Measurements from ENCODE around the gene HRAS. TPM values are rescaled to one million over a fixed set of nuclear protein-coding genes. Genes with fewer than 3 reads are reported as not detected.

The HRAS gene
- total and polyA plus RNA-seq, 2 of the 13 experiments (the other 11 are each of a cell fraction or from before 2014, with no cell fraction given): 32.9 to 50.0 TPM

DNA sequence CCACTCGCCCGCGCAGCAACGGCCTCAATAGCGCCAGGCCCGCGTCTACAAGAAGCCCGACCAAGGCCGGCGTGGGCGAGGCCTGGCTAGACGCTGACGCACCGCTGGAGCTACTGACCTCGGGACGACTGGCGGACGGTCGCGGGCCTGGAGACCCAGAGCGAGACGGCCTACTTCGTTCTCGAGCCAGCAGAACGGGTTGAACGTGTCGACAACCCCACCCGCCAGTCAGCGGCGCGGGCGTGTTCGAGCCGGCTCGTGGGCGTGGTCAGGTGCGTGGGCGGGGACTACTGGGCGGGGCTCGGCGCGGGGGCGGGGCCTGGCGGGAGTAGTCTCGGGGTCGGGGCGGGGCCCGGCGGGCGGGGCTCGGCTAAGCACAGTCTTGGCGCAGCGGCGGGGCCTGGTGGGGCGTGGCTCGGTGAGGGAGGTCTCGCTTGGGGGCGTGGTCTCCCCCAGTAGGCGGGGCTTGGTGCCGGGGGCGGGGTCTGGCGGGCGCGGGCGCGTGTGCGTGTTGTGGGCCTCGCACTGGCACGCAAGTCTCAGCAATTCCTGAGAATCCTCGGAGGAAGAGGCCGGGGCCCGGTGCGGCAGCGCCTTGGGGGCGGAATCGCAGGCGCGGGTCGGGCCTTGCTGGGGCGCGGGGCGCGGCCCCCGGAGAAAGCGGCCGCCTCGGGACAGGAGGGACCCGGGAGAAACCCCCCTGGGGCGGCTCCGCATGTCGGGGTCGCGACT is 28.2 kb downstream of the HRAS start, which contains the start of gene RNH1 (continued):
- TF ChIP-seq KMT2B (CRISPR knock-in tag; IDR thresholded peaks at IDR 0.05) (peak; percentile 23; the same call in 1 of the 2 replicates), MIER3 (CRISPR knock-in tag; IDR thresholded peaks at IDR 0.05; ENCODE audit: borderline replicate concordance) (0 out of 2 replicates have a peak, but pooled peaks have one; percentile 16), ZNF263 (CRISPR knock-in tag; IDR thresholded peaks at IDR 0.05) (no peak), SNAI1 (CRISPR knock-in tag; IDR thresholded peaks at IDR 0.05; ENCODE audit: borderline replicate concordance) (0 out of 2 replicates have a peak, but pooled peaks have one; percentile 6), EED (CRISPR knock-in tag; IDR thresholded peaks at IDR 0.05) (0 out of 2 replicates have a peak, but pooled peaks have one; percentile 14), ZNF558 (CRISPR knock-in tag; IDR thresholded peaks at IDR 0.05; ENCODE audit: borderline replicate concordance) (peak; percentile 70), DMAP1 (CRISPR knock-in tag; IDR thresholded peaks at IDR 0.05) (peak; percentile 54), SSRP1 (CRISPR knock-in tag; IDR thresholded peaks at IDR 0.05) (peak; percentile 72; the same call in 1 of the 2 replicates), CAMTA2 (CRISPR knock-in tag; IDR thresholded peaks at IDR 0.05; ENCODE audit: borderline replicate concordance) (peak; percentile 15; the same call in 1 of the 2 replicates), FIP1L1 (IDR thresholded peaks at IDR 0.05; ENCODE audit: borderline replicate concordance, insufficient read depth, low read depth, low read length) (no peak), ZNF569 (CRISPR knock-in tag; IDR thresholded peaks at IDR 0.05; ENCODE audit: borderline replicate concordance) (no peak), NONO (IDR thresholded peaks at IDR 0.05) (no peak), NONO (CRISPR knock-in tag; conservative IDR thresholded peaks at IDR 0.05) (peak; percentile 75), SAFB2 (CRISPR knock-in tag; IDR thresholded peaks at IDR 0.05; ENCODE audit: borderline replicate concordance, low read depth) (0 out of 2 replicates have a peak, but pooled peaks have one; percentile 22)
- TF ChIP-seq, protein P1, sequence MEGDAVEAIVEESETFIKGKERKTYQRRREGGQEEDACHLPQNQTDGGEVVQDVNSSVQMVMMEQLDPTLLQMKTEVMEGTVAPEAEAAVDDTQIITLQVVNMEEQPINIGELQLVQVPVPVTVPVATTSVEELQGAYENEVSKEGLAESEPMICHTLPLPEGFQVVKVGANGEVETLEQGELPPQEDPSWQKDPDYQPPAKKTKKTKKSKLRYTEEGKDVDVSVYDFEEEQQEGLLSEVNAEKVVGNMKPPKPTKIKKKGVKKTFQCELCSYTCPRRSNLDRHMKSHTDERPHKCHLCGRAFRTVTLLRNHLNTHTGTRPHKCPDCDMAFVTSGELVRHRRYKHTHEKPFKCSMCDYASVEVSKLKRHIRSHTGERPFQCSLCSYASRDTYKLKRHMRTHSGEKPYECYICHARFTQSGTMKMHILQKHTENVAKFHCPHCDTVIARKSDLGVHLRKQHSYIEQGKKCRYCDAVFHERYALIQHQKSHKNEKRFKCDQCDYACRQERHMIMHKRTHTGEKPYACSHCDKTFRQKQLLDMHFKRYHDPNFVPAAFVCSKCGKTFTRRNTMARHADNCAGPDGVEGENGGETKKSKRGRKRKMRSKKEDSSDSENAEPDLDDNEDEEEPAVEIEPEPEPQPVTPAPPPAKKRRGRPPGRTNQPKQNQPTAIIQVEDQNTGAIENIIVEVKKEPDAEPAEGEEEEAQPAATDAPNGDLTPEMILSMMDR (CRISPR knock-in tag; IDR thresholded peaks at IDR 0.05): peak; percentile 28; the same call in 1 of the 2 replicates
- TF ChIP-seq, protein P2, sequence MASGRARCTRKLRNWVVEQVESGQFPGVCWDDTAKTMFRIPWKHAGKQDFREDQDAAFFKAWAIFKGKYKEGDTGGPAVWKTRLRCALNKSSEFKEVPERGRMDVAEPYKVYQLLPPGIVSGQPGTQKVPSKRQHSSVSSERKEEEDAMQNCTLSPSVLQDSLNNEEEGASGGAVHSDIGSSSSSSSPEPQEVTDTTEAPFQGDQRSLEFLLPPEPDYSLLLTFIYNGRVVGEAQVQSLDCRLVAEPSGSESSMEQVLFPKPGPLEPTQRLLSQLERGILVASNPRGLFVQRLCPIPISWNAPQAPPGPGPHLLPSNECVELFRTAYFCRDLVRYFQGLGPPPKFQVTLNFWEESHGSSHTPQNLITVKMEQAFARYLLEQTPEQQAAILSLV (CRISPR knock-in tag; IDR thresholded peaks at IDR 0.05; ENCODE audit: borderline replicate concordance): peak; percentile 46; the same call in 1 of the 2 replicates
- TF ChIP-seq, protein P3, sequence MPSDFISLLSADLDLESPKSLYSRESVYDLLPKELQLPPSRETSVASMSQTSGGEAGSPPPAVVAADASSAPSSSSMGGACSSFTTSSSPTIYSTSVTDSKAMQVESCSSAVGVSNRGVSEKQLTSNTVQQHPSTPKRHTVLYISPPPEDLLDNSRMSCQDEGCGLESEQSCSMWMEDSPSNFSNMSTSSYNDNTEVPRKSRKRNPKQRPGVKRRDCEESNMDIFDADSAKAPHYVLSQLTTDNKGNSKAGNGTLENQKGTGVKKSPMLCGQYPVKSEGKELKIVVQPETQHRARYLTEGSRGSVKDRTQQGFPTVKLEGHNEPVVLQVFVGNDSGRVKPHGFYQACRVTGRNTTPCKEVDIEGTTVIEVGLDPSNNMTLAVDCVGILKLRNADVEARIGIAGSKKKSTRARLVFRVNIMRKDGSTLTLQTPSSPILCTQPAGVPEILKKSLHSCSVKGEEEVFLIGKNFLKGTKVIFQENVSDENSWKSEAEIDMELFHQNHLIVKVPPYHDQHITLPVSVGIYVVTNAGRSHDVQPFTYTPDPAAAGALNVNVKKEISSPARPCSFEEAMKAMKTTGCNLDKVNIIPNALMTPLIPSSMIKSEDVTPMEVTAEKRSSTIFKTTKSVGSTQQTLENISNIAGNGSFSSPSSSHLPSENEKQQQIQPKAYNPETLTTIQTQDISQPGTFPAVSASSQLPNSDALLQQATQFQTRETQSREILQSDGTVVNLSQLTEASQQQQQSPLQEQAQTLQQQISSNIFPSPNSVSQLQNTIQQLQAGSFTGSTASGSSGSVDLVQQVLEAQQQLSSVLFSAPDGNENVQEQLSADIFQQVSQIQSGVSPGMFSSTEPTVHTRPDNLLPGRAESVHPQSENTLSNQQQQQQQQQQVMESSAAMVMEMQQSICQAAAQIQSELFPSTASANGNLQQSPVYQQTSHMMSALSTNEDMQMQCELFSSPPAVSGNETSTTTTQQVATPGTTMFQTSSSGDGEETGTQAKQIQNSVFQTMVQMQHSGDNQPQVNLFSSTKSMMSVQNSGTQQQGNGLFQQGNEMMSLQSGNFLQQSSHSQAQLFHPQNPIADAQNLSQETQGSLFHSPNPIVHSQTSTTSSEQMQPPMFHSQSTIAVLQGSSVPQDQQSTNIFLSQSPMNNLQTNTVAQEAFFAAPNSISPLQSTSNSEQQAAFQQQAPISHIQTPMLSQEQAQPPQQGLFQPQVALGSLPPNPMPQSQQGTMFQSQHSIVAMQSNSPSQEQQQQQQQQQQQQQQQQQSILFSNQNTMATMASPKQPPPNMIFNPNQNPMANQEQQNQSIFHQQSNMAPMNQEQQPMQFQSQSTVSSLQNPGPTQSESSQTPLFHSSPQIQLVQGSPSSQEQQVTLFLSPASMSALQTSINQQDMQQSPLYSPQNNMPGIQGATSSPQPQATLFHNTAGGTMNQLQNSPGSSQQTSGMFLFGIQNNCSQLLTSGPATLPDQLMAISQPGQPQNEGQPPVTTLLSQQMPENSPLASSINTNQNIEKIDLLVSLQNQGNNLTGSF (CRISPR knock-in tag; IDR thresholded peaks at IDR 0.05): no peak
